DOHH2 (cell line): Measurements from ENCODE around the gene TCOF1.

ENCODE experiments used
- H3F3A ChIP-seq: fragments of 200-600 bp; sonication (generic), shearing (Covaris generic); 2 replicates; pipeline ENCODE4 v1.6.0; 2016; ENCODE audit warnings: antibody characterized with exemption, mild to moderate bottlenecking; ENCODE audit not compliant: control insufficient read depth, insufficient read depth
- H3K27ac ChIP-seq: fragments of 200-600 bp; sonication (generic); 2 replicates; pipeline ENCODE4 v1.5.1; 2014; ENCODE audit warnings: low read depth, mild to moderate bottlenecking, low read length, moderate library complexity
- H3K27me3 ChIP-seq: fragments of 200-600 bp; sonication (generic); 2 replicates; pipeline ENCODE4 v1.6.1; 2014; ENCODE audit warnings: mild to moderate bottlenecking, low read length, mixed read lengths; ENCODE audit not compliant: control insufficient read depth
- H3K36me3 ChIP-seq: fragments of 200-600 bp; sonication (generic); 2 replicates; pipeline ENCODE4 v1.6.1; 2014; ENCODE audit warnings: mild to moderate bottlenecking, low read length, moderate library complexity, mixed read lengths; ENCODE audit not compliant: control insufficient read depth
- H3K4me1 ChIP-seq: fragments of 200-600 bp; sonication (generic); 2 replicates; pipeline ENCODE4 v1.6.1; 2014; ENCODE audit warnings: mild to moderate bottlenecking, low read length, mixed read lengths; ENCODE audit not compliant: control insufficient read depth
- H3K4me2 ChIP-seq: fragments of 200-600 bp; sonication (generic); 2 replicates; pipeline ENCODE4 v1.6.0; 2014; ENCODE audit warnings: mild to moderate bottlenecking, low read length, moderate library complexity
- H3K4me3 ChIP-seq: fragments of 200-600 bp; sonication (generic); 2 replicates; pipeline ENCODE4 v1.5.1; 2014; ENCODE audit warnings: mild to moderate bottlenecking, low read length, mixed read lengths
- H3K79me2 ChIP-seq: fragments of 200-600 bp; sonication (generic); 2 replicates; pipeline ENCODE4 v1.6.1; 2014; ENCODE audit warnings: mild to moderate bottlenecking, low read length, mixed read lengths; ENCODE audit not compliant: control insufficient read depth
- H3K9me2 ChIP-seq: fragments of 200-600 bp; sonication (generic); replicated peaks from 2 replicates; pipeline ENCODE4 v1.6.1; 2014; ENCODE audit warnings: mild to moderate bottlenecking, low read length, mixed read lengths; ENCODE audit not compliant: control insufficient read depth
- H3K9me3 ChIP-seq: fragments of 200-600 bp; sonication (generic); 2 replicates; pipeline ENCODE4 v1.6.1; 2014; ENCODE audit warnings: antibody characterized with exemption, low read length, mixed read lengths; ENCODE audit not compliant: control insufficient read depth, insufficient read depth
- H4K20me1 ChIP-seq: fragments of 200-600 bp; sonication (generic); 2 replicates; pipeline ENCODE4 v1.6.0; 2014; ENCODE audit warnings: low read depth, mild to moderate bottlenecking, antibody characterized with exemption, low read length, moderate library complexity; ENCODE audit not compliant: control insufficient read depth, insufficient read depth
- EZH2phosphoT487 ChIP-seq: fragments of 200-600 bp; sonication (generic); IDR thresholded peaks from 2 replicates; pipeline ENCODE4 v1.6.1; 2017; ENCODE audit warnings: borderline replicate concordance, mild to moderate bottlenecking, antibody characterized with exemption, low read length, moderate library complexity, mixed read lengths
- TF ChIP-seq, protein P1 (sequence below): fragments of 200-600 bp; sonication (generic); IDR thresholded peaks from one replicate; pipeline ENCODE4 v1.5.1; 2014; ENCODE audit warnings: antibody characterized with exemption, mild to moderate bottlenecking, low read depth, low read length; ENCODE audit not compliant: poor library complexity, severe bottlenecking

The TCOF1 gene

DNA sequence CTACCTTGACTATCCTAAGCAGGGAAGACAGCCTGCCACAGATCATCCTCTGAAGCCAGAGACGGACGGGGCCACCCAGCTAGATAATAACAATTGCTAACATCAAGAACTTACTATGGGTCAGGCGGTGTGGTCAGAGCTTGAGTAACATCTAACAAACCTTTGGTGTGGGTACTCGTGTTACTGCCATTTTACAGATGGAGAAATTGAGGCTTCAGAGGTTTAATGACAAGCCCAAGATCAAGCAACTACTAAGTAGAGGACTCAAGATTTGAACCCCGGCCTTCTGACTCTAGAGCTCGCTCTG lies 38.1 kb upstream of the TCOF1 start:
- H4K20me1 ChIP-seq: no peaks in the 10 kb centered on the region
- TF ChIP-seq, protein P1, sequence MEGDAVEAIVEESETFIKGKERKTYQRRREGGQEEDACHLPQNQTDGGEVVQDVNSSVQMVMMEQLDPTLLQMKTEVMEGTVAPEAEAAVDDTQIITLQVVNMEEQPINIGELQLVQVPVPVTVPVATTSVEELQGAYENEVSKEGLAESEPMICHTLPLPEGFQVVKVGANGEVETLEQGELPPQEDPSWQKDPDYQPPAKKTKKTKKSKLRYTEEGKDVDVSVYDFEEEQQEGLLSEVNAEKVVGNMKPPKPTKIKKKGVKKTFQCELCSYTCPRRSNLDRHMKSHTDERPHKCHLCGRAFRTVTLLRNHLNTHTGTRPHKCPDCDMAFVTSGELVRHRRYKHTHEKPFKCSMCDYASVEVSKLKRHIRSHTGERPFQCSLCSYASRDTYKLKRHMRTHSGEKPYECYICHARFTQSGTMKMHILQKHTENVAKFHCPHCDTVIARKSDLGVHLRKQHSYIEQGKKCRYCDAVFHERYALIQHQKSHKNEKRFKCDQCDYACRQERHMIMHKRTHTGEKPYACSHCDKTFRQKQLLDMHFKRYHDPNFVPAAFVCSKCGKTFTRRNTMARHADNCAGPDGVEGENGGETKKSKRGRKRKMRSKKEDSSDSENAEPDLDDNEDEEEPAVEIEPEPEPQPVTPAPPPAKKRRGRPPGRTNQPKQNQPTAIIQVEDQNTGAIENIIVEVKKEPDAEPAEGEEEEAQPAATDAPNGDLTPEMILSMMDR: no peak
- no peak overlapping the region for H3K4me2 ChIP-seq
- H3K79me2 ChIP-seq: no peaks in the 10 kb centered on the region
- H3K27ac ChIP-seq: no peak overlapping the region
- peaks cover 2% of the 10 kb centered on the region; the same call in 1 of the 2 replicates for H3K27me3 ChIP-seq
- H3K9me3 ChIP-seq: no peaks in the 10 kb centered on the region
- no peaks in the 10 kb centered on the region for H3K36me3 ChIP-seq
- H3K9me2 ChIP-seq: no peaks in the 10 kb centered on the region
- no peak overlapping the region for H3K4me3 ChIP-seq
- H3K4me1 ChIP-seq: no peaks in the 10 kb centered on the region
- no peaks in the 10 kb centered on the region for H3F3A ChIP-seq

DNA sequence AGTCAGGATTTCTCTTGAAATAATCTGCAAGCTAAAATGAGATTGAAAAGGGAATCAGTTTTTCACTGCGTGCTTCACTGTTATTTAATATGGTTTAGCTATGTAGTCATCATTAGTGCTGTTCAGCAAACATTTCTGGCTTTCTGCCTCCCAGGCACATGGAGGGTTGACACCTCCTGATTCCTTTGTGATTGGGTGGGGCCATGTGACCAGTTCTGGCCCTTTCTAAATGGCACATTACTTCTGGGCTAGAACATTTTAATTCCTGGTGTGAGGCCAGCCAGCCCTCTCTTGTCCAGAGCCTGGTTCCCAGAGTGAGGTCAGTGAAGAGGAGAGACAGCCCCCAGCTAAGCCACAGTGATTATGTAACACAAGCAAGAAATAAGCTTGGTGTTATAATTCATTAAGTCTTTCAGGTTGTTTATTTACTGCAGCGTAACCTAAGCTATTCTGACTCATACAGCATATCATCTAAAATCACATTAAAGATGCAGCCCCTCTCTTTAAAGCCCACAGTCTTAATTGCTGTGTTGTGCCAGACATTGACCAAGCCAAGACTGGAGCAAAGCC lies 37.4 kb upstream of the TCOF1 start:
- Histone ChIP-seq H3K9me2 (no peaks in the 10 kb centered on the region), H3K9me3 (no peaks in the 10 kb centered on the region), H3K4me1 (no peaks in the 10 kb centered on the region), H3K4me2 (no peak overlapping the region), H4K20me1 (no peaks in the 10 kb centered on the region), H3K4me3 (no peak overlapping the region), H3K27ac (no peak overlapping the region), H3F3A (no peaks in the 10 kb centered on the region), H3K79me2 (no peaks in the 10 kb centered on the region), H3K27me3 (peaks cover 2% of the 10 kb centered on the region; the same call in 1 of the 2 replicates), H3K36me3 (no peaks in the 10 kb centered on the region)
- TF ChIP-seq EZH2phosphoT487: no peak
- TF ChIP-seq, protein P1: no peak

DNA sequence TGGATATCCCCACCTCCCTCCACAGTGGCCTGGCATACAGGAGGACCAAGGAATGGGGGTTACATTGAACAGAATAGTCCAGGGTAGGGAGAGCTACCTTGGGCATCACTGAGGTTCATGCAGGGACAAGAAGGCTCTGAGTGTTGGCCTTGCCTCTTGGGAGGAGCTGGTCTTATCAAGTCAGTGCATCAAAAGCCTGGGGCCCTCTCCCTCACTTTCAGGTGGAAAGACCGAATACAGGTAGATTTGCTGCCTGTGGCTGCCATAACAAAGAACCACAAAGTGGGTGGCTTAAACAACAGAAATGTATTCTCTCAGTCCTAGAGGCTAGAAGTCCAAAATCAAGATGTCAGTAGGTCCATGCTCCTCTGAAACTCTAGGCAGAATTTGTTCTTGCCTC lies 36.3 kb upstream of the TCOF1 start:
- no peak overlapping the region for H3K4me2 ChIP-seq
- no peaks in the 10 kb centered on the region for H3K36me3 ChIP-seq
- H3K4me3 ChIP-seq: no peak overlapping the region
- no peaks in the 10 kb centered on the region for H3K9me2 ChIP-seq
- peaks cover 2% of the 10 kb centered on the region; the same call in 1 of the 2 replicates for H3K27me3 ChIP-seq
- no peaks in the 10 kb centered on the region for H3K9me3 ChIP-seq
- H3F3A ChIP-seq: no peaks in the 10 kb centered on the region
- no peaks in the 10 kb centered on the region for H4K20me1 ChIP-seq
- TF ChIP-seq, protein P1: no peak
- TF ChIP-seq EZH2phosphoT487: no peak
- H3K79me2 ChIP-seq: no peaks in the 10 kb centered on the region
- no peaks in the 10 kb centered on the region for H3K4me1 ChIP-seq
- no peak overlapping the region for H3K27ac ChIP-seq
